Measurements from ENCODE around the gene BAZ1B.
"Not testable (repeated sequence)": the region's sequence is repeated elsewhere in the genome, so short reads cannot be mapped to it uniquely, and the experiment has no call there.

The BAZ1B gene

GRCh38 chr7:73427902-73428787 is 93.9 kb downstream of the BAZ1B start:
- DNase-seq (ENCODE audit: low spot score), result no peak

GRCh38 chr7:73426016-73426415 is 96.1 kb downstream of the BAZ1B start:
- no peak for DNase-seq (ENCODE audit: low spot score)

GRCh38 chr7:73425356-73425983 is 96.6 kb downstream of the BAZ1B start:
- DNase-seq (ENCODE audit: low spot score), result no peak

GRCh38 chr7:73424489-73424885 is 97.6 kb downstream of the BAZ1B start:
- no peak for DNase-seq (ENCODE audit: low spot score)

- peak; percentile 49 for DNase-seq (ENCODE audit: low spot score)
Observed at GRCh38 chr7:73423519-73424488, 98.3 kb downstream of the BAZ1B start.

- DNase-seq (ENCODE audit: low spot score), result not testable (repeated sequence)
Observed at GRCh38 chr7:73420610-73421009, 101.5 kb downstream of the BAZ1B start.

GRCh38 chr7:73420016-73420415 is 102.1 kb downstream of the BAZ1B start:
- DNase-seq (ENCODE audit: low spot score), result not testable (repeated sequence)

GRCh38 chr7:73418113-73418703 is 103.9 kb downstream of the BAZ1B start:
- no peak for DNase-seq (ENCODE audit: low spot score)

- DNase-seq (ENCODE audit: low spot score), result peak; percentile 59
Observed at GRCh38 chr7:73410541-73411131, 111.5 kb downstream of the BAZ1B start.

GRCh38 chr7:73404860-73405259 is 117.2 kb downstream of the BAZ1B start:
- not testable (repeated sequence) for DNase-seq (ENCODE audit: low spot score)

- DNase-seq (ENCODE audit: low spot score), result peak; percentile 24
Observed at GRCh38 chr7:73399185-73400050, 122.7 kb downstream of the BAZ1B start.

- DNase-seq (ENCODE audit: low spot score), result no peak
Observed at GRCh38 chr7:73397521-73398281, 124.4 kb downstream of the BAZ1B start.

- no peak for DNase-seq (ENCODE audit: low spot score)
Observed at GRCh38 chr7:73395538-73396503, 126.3 kb downstream of the BAZ1B start.

GRCh38 chr7:73394422-73394821 is 127.7 kb downstream of the BAZ1B start:
- no peak for DNase-seq (ENCODE audit: low spot score)

GRCh38 chr7:73391396-73391795 is 130.7 kb downstream of the BAZ1B start:
- DNase-seq (ENCODE audit: low spot score), result no peak

Data from pons (tissue), 1 donor.